Vagina (tissue), 2 donors: ENCODE results near the gene AP4M1. TPM values are rescaled to one million over a fixed set of nuclear protein-coding genes. Genes with fewer than 3 reads are reported as not detected.

Experiments
- DNase-seq, 2 donors: peaks; one replicate each; pipeline ENCODE4 v3.0.0-alpha.2; 2017; ENCODE audit errors: extremely low spot score in 2 of 2
- H3K27ac ChIP-seq: fragments of 200-600 bp; sonication (generic); one replicate; pipeline ENCODE4 v1.5.1; 2019
- H3K27me3 ChIP-seq: fragments of 200-600 bp; sonication (generic); one replicate; pipeline ENCODE4 v1.5.1; 2019
- H3K36me3 ChIP-seq, 2 donors: fragments of 200-600 bp; sonication (generic); one replicate each; pipeline ENCODE4 v1.5.1; 2017 to 2019
- H3K4me1 ChIP-seq: fragments of 200-600 bp; sonication (generic); one replicate; pipeline ENCODE4 v1.5.1; 2019
- H3K4me3 ChIP-seq, 2 donors: fragments of 200-600 bp; sonication (generic); 1 replicate in 1 of 2; 2 replicates in 1 of 2; pipeline ENCODE4 v1.5.1; 2016 to 2019
- H3K9me3 ChIP-seq: fragments of 200-600 bp; sonication (generic); one replicate; pipeline ENCODE4 v1.5.1; 2019
- CTCF ChIP-seq, 3 experiments: fragments of 450-650 bp in 2 of 3; fragments of 200-600 bp in 1 of 3; sonication (generic) in 1 of 3; IDR thresholded peaks; one replicate each; pipeline ENCODE4 v1.5.1; 2017 to 2019; ENCODE audit warnings: antibody characterized with exemption in 3 of 3, mild to moderate bottlenecking in 2 of 3, moderate library complexity in 2 of 3
- POLR2A ChIP-seq, 2 donors: fragments of 450-650 bp; IDR thresholded peaks; one replicate each; pipeline ENCODE4 v1.6.1; 2017; ENCODE audit warnings: antibody characterized with exemption in 2 of 2, mild to moderate bottlenecking in 2 of 2, moderate library complexity in 2 of 2
- POLR2AphosphoS5 ChIP-seq, 2 donors: sonication (generic); formaldehyde crosslinking; IDR thresholded peaks; one replicate each; pipeline ENCODE4 v1.9.0; 2017; ENCODE audit warnings: antibody characterized with exemption in 2 of 2, mild to moderate bottlenecking in 2 of 2, low read depth in 1 of 2; ENCODE audit not compliant: insufficient read depth in 1 of 2
- intact Hi-C: fragments of 100-400 bp; cut with DNase I; formaldehyde crosslinking; loops from one replicate; pipeline ENCODE4 v1.15.1; 2023
- total RNA-seq: library from RNA; depleted of rRNA; stranded (reverse); fragments of >200 nt; gene quantifications from one replicate; pipeline ENCODE4 v1.2.3, GENCODE V29; 2016

The AP4M1 gene
- total RNA-seq, 1 donor from 2014 or later: 26.3 TPM

DNA sequence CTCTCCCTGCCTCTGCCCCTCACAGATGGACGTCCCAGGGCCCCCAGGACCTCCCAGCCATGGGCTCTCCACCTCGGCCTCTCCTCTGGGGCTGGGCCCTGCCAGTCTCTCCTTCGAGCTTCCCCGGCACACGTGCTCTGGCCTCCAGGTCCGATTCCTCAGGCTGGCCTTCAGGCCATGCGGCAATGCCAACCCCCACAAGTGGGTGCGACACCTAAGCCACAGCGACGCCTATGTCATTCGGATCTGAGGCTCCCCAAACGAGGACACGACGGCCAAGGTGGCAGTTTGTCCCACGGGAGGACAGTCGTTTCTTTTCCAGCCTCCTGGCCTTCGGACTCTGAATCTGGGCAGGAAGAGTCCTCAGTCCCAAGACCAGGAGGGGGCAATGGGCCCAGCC is 5.2 kb downstream of the AP4M1 start:
- no peaks in the 10 kb centered on the region for H3K27me3 ChIP-seq
- no peak overlapping the region for H3K27ac ChIP-seq
- TF ChIP-seq CTCF (IDR thresholded peaks at IDR 0.05) (no peak), POLR2AphosphoS5 (IDR thresholded peaks at IDR 0.05; ENCODE audit: insufficient read depth in 1 of 2, low read depth in 1 of 2) (no peak), POLR2A (IDR thresholded peaks at IDR 0.05) (no peak)
- H3K4me3 ChIP-seq: no peak overlapping the region
- peaks cover 0 to 51% of the 10 kb centered on the region in 2 donors for H3K36me3 ChIP-seq
- peaks cover 15% of the 10 kb centered on the region for H3K4me1 ChIP-seq
- intact Hi-C loops: no loop called here
- DNase-seq: no peak
- H3K9me3 ChIP-seq: no peaks in the 10 kb centered on the region

DNA sequence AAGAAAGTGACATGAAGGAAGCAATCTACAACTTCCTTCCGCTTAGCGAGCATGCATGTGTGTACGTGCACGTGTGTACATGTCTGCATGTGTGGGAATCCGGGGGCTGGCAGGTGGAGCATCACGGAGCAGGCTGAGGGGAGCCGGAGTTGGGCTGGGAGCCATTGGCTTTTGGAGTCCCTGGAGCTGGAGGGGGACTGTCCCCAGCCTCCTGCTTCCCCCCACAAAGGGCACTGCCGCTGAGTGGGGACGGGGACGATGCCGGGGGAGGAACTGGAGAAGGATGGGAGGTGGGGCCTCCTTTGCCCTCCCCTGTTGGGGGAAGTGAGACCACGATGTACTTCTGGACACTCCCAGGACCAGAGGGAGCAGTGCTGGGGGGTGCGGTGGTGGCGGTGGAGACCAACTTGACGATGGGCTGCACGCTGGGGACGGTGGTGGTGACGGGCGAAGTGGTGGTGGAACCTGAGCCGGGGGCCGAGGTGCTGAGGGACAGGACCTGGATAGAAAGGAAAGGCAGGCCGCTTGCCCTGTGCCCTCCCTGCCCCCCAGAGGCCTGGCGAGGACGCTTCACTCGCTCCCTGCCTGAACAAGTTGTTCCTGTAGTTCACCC is 5.8 kb downstream of the AP4M1 start:
- peaks cover 2 to 57% of the 10 kb centered on the region in 2 donors for H3K36me3 ChIP-seq
- intact Hi-C loops: no loop called here
- TF ChIP-seq CTCF (IDR thresholded peaks at IDR 0.05): no peak
- TF ChIP-seq POLR2A (IDR thresholded peaks at IDR 0.05): no peak
- no peak for TF ChIP-seq POLR2AphosphoS5 (IDR thresholded peaks at IDR 0.05; ENCODE audit: insufficient read depth in 1 of 2, low read depth in 1 of 2)
- H3K27ac ChIP-seq: no peak overlapping the region
- H3K9me3 ChIP-seq: no peaks in the 10 kb centered on the region
- no peak overlapping the region for H3K4me3 ChIP-seq
- peaks cover 9% of the 10 kb centered on the region for H3K4me1 ChIP-seq
- no peak for DNase-seq
- no peaks in the 10 kb centered on the region for H3K27me3 ChIP-seq

DNA sequence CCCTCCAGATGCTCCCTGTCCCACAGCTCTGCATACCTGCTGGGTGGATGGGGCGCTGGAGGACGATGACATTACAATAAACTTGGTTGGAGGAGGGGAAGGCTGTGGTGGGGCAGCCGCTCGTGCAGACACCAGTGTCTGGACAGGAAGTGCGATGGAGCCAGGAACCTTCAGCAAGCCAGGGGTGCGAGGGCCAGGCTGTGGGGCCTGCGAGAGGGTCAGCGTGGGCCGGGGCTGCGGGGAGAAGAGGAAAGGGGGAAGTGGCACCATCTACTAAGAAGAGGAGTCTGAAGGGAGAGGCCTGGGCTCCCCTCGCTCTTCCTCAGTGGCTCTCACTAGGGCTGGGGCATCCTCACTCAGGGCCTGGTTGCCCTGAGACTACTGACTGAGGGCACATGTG is 6.4 kb downstream of the AP4M1 start:
- peaks cover 3% of the 10 kb centered on the region for H3K4me1 ChIP-seq
- DNase-seq: no peak
- intact Hi-C loops: no loop called here
- no peak overlapping the region for H3K27ac ChIP-seq
- TF ChIP-seq POLR2A (IDR thresholded peaks at IDR 0.05) (no peak), CTCF (IDR thresholded peaks at IDR 0.05) (no peak), POLR2AphosphoS5 (IDR thresholded peaks at IDR 0.05; ENCODE audit: insufficient read depth in 1 of 2, low read depth in 1 of 2) (no peak)
- no peaks in the 10 kb centered on the region for H3K27me3 ChIP-seq
- no peak overlapping the region for H3K4me3 ChIP-seq
- H3K9me3 ChIP-seq: no peaks in the 10 kb centered on the region
- H3K36me3 ChIP-seq: peaks cover 6 to 64% of the 10 kb centered on the region in 2 donors

GRCh38 chr7:100109521-100110163 is 8.2 kb downstream of the AP4M1 start:
- no peak overlapping the region for H3K27ac ChIP-seq
- no peak for DNase-seq
- intact Hi-C loops: no loop called here
- peaks cover 6 to 68% of the 10 kb centered on the region in 2 donors for H3K36me3 ChIP-seq
- TF ChIP-seq POLR2AphosphoS5 (IDR thresholded peaks at IDR 0.05; ENCODE audit: insufficient read depth in 1 of 2, low read depth in 1 of 2) (no peak), CTCF (IDR thresholded peaks at IDR 0.05) (no peak), POLR2A (IDR thresholded peaks at IDR 0.05) (no peak)
- H3K9me3 ChIP-seq: no peaks in the 10 kb centered on the region
- no peak overlapping the region for H3K4me3 ChIP-seq
- no peaks in the 10 kb centered on the region for H3K4me1 ChIP-seq
- H3K27me3 ChIP-seq: no peaks in the 10 kb centered on the region

GRCh38 chr7:100111156-100111555 is 9.7 kb downstream of the AP4M1 start:
- intact Hi-C loops: no loop called here
- Histone ChIP-seq H3K27ac (no peak overlapping the region), H3K36me3 (peaks cover 6 to 68% of the 10 kb centered on the region in 2 donors), H3K4me1 (no peaks in the 10 kb centered on the region), H3K27me3 (no peaks in the 10 kb centered on the region), H3K9me3 (no peaks in the 10 kb centered on the region), H3K4me3 (no peak overlapping the region)
- TF ChIP-seq POLR2AphosphoS5 (IDR thresholded peaks at IDR 0.05; ENCODE audit: insufficient read depth in 1 of 2, low read depth in 1 of 2): no peak
- TF ChIP-seq CTCF (IDR thresholded peaks at IDR 0.05): no peak
- TF ChIP-seq POLR2A (IDR thresholded peaks at IDR 0.05): no peak
- no peak for DNase-seq
